Effector CD8-positive, alpha-beta T cell (primary cell): ENCODE data around the gene FAAP100.
A peak's percentile ranks its signal among the peaks of the same experiment; 100 is the strongest.
"Not testable (repeated sequence)": the region's sequence is repeated elsewhere in the genome, so short reads cannot be mapped to it uniquely, and the experiment has no call there.

Source experiments
- DNase-seq: peaks from one replicate; lab custom pipeline; 2025; lab: John Stamatoyannopoulos, UW

The FAAP100 gene

GRCh38 chr17:81538651-81539570, 13.2 kb downstream of the FAAP100 start:
- DNase-seq: no peak

- DNase-seq: no peak
Measured at GRCh38 chr17:81537856-81538555, 14.1 kb downstream of the FAAP100 start.

DNA sequence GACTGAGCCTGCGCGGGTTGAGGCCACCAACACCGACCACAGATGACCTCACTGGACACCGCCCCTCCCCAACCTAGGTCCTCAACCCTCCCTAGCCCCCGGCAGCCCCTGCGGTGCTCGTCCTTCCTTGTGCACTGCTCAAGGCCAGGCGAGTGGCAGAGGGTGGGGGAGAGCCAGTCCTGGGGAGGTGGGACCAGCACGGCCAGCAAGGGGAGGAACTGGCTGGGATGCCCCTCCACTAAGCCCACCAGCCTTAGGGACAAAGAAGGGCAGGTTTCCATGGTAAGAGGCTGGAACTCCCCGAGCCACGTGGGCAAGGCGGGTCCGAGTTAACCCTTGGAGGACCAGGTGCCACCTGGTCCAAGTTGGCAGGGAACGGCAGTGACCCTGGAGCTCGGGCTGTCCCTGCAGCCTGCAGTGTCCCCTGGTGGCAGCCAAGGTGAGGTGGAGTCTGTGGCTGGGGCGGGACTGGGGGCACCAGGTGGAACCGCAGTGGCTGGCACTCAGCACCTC, 14.8 kb downstream of the FAAP100 start:
- DNase-seq: peak; percentile 8

DNA sequence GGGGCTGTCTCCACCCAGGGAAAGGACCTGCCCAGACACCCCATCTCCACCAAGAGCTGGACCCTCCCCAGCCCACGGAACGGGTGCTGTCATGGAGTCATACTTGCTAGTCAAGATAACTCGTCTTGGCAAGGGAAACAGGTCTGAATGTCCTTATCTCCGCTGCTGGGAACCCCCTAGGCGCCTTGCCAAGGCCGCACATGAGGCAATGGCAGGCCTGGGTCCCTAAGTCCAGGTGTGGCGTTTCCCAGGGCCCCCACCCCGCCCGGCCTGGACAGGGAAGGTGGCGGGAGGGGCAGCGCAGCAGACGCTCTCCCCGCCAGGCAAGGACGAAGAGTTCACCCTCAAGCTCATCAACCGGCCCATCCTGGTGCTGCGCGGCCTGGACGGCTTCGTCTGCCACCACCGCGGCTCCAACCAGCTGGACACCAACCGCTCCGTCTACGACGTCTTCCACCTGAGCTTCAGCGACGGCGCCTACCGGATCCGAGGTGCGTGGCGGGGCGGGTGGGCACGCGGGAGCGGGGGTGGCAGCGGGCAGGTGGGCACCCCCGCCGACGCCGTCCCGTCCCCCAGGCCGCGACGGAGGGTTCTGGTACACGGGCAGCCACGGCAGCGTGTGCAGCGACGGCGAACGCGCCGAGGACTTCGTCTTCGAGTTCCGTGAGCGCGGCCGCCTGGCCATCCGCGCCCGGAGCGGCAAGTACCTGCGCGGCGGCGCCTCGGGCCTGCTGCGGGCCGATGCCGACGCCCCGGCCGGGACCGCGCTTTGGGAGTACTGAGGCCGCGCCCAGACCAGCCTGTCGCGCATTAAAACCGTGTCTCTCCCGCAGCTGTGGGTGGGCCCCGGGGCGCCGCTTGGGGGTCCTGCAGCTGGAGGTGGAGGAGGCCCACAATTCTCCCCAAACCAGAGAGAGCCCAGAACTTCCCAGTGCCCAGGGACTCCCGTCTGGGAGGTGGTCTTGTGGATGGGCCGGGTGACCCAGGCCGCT, 15.6 kb downstream of the FAAP100 start:
- DNase-seq: no peak

DNA sequence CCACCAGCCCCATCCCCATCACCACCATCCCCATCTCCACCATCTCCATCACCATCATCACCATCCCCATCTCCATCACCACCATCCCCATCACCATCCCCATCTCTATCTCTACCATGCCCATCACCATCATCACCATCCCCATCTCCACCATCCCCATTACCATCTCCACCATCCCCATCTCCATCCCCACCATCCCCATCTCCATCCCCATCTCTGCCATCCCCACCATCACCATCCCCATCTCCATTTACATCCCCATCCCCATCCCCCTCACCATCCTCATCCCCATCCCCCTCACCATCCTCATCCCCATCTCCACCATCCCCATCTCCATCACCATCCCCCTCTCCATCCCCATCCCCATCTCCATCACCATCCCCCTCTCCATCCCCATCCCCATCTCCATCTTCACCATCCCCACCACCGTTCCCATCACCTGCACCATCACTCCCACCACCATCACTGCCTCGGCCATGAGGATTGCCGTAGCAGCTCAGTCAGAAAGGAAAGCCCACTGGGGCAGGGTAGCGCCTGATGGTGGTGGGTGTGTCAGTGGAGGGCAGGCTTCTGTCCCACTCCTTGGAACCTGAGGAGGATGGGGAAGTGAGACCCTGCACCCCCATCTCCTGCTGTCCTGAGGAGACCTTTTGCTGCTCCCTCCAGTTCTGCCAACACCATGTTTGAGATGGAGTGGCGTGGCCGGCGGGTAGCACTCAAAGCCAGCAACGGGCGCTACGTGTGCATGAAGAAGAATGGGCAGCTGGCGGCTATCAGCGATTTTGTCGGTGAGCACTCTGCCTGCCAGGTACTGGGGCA, 16.5 kb downstream of the FAAP100 start:
- DNase-seq: no peak

- no peak for DNase-seq
Measured at GRCh38 chr17:81535007-81535328, 17.2 kb downstream of the FAAP100 start.

DNA sequence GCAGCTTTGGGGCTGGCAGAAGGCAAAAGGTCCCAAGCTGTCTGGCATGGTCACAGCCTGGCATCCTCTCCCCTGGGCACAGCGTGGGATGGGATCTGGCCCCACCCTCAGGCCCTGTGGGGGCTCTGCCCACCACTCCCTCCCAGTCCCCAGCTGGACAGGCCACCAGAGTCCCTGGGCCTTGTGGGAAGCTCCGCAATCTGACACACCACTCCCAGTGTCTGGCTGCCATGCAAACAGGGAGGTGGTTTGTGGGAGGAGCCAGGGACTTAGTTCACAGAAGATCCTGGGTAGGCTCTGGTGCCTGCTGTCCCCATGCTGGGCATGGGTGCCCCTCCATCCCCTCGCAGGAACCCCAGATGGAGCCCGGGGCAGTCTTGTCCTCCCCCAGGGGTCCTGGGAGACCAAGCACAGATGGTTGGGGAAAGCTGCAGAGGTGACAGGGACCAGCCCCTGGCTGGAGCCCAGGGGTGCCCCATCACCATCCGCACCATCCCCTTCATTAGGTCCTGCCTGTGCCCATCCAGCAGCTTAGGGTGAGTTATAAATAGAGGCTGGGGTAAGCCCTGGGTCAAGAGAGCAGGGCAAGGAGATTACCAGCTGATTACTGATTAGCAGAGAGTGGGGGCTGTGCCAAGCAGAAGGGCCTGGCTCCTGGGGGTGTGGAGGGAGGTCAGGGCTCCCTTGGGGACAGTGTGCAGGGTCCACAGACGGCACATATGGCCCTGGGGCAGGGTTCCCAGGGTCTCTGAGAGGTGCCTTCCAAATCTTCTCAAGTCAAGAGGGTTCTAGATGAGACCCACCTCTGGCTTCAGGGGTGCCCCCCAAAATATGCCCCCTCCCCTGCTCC, 17.8 kb downstream of the FAAP100 start:
- no peak for DNase-seq

- no peak for DNase-seq
Measured at GRCh38 chr17:81533339-81534141, 18.6 kb downstream of the FAAP100 start.

- DNase-seq: no peak
Measured at GRCh38 chr17:81532490-81533287, 19.5 kb downstream of the FAAP100 start.

DNA sequence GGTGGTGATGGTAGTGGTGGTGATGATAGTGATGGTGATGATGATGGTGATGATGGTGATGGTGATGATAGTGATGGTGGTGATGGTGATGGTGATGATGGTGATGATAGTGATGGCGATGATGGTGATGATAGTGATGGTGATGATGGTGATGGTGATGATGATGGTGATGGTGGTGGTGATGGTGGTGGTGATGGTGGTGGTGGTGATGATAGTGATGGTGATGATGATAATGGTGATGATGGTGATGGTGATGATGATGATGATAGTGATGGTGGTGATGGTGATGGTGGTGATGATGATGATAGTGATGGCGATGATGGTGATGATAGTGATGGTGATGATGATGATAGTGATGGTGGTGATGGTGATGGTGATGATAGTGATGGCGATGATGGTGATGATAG, 20.2 kb downstream of the FAAP100 start:
- not testable (repeated sequence) for DNase-seq

DNA sequence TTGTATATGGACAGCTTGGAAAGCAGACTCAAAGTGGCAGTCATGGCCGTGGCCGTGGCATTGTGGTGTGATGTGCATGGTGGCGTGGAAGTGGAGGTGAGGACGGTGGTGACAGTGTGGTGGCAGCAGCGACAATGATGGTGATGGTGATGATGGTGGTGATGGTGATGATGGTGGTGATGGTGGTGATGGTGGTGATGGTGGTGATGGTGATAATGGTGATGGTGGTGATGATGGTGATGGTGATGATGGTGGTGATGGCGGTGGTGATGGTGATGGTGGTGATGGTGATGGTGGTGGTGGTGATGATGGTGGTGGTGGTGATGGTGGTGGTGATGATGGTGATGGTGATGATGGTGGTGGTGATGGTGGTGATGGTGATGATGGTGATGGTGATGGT, 21.1 kb downstream of the FAAP100 start:
- not testable (repeated sequence) for DNase-seq

GRCh38 chr17:81529437-81529803, 22.7 kb downstream of the FAAP100 start:
- DNase-seq: no peak

- DNase-seq: no peak
Measured at GRCh38 chr17:81528651-81529436, 23.3 kb downstream of the FAAP100 start.

GRCh38 chr17:81528384-81528650, 23.8 kb downstream of the FAAP100 start:
- DNase-seq: no peak

- no peak for DNase-seq
Measured at GRCh38 chr17:81527591-81528383, 24.4 kb downstream of the FAAP100 start, which contains the start of gene FSCN2. Gene FSCN2, plus strand, starts transcription at chr17:81528377. Its CDS starts 155 bp downstream, at chr17:81528532.

- DNase-seq: no peak
Measured at GRCh38 chr17:81526662-81527571, 25.2 kb downstream of the FAAP100 start.
